GM19351 (cell line): ENCODE data around the gene LHX6.
A peak's percentile ranks its signal among the peaks of the same experiment; 100 is the strongest.

Experiments
- ATAC-seq: cut with Tn5 transposase; IDR thresholded peaks from one replicate; pipeline ENCODE4 v1.9.1; 2021; ENCODE audit warnings: mild to moderate bottlenecking, moderate library complexity; ENCODE audit not compliant: unreplicated experiment

Gene LHX6

DNA sequence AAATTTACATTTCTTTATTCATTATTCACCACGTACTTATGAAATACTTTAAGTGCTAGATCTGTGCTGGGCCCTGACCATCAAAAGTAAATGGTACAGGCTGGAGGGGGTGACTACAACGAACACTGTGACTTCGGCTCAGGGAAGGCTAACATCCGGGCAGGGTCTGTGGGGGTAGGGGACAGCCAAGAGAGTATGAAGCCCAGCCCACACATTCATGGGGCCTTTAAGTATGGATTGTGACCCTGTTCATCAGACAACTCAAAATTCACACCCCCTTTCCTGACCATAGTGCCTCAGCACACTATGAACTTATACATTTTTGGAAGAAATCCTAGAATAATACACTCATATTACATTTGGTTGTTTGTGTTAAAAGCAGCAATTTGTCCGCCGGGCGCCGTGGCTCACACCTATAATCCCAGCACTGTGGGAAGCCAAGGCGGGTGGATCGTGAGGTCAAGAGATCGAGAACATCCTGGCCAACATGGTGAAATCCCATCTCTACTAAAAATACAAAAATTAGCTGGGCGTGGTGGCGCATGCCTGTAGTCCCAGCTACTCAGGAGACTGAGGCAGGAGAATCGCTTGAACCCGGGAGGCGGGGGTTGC, 35.7 kb downstream of the LHX6 start:
- ATAC-seq: no peak

- no peak for ATAC-seq
Measured at GRCh38 chr9:122192261-122192875, 36.4 kb downstream of the LHX6 start.

GRCh38 chr9:122191584-122191983, 37.2 kb downstream of the LHX6 start:
- no peak for ATAC-seq

DNA sequence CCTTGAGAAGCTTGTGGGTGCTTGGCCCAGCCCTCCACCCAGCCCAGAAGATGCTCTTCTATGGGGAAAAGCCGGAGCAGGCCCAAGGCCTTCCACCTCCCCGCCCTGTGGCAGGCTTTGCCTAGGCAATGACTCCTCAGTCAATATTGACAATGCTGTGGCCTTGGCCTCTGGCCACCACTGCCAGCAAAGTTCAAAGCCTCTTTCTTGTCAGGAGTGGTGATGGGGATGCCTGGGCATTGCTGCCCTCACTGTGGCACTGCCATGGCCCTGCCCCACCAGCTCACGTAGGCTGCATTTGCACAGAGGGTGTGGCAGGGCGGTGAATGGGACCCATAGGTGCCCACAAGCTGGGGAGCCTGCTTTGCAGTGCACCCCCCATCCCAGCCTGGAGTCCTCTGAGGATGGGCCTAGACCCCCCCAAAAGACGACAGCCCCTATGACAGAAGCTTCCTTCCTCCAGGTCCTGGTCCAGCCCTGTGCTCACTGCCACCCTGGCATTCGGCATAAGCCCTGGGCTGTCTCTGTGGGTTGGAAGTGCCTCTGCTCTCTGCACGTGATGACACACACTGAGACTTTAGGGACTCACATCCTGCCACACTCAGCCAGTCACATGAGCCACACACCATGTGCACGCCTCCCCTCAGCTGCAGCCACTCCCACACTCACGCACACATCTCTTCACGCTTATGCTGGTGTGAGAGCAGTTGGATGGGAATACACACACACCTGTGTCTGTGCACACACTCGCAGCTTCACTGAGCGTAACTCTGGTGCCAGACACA, 38.0 kb downstream of the LHX6 start:
- no peak for ATAC-seq

DNA sequence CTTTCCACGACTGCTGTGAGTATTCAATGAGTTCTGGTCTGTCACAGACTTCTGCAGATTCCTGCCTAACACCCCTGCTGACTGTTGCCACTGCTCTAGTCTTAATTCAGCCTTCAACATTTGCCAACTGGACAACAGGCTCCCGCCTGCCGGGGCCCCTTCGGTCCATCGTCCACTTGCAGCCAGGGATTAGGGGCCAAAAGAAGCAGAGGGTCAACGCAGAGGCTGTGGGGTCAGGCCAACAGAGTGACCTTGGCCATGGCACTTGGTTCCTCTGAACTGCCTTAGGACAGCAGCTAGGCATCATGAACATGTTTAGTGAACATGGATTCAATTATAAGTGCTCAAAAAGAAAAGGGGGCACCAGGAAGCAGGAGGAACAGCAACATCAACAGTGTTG, 40.4 kb downstream of the LHX6 start:
- ATAC-seq: no peak

GRCh38 chr9:122186777-122187470, 41.8 kb downstream of the LHX6 start:
- no peak for ATAC-seq

DNA sequence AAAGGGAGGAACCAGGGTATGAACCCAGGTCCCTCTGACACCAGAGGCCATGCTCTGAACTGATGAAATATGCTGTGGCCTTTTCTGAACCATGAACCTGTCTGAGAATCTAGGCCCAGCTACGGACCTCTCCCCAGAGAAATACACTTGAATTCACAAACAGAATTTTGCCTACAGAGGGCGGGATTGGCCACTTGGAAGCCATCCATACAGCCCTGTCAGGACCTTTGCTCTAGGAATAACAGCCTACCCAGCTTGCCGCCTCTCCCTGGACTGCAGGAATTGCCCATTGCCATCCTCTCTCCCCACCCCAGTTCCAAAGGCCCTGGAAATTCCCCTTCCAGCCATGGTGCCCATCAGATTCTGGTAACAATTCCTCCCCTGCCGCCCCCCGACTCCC, 42.5 kb downstream of the LHX6 start:
- ATAC-seq: no peak

DNA sequence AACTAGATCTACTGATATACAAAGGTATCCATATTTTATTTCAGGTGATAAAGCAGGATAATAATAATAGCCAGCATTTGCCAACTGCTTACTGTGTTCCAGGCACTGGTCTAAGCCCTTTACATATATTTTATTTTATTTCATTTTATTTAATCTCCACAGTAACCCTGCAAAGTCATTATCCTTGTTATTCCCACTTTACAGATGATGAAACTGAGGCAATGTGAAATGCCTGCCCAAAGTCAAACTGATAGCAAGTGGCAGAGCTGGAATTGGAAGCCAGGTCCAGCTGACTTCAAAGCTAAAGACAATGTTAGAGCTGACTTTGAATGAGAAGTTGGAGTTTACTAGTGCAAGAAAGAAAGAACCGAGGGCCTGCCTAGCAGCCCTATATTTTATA, 44.2 kb downstream of the LHX6 start:
- ATAC-seq: no peak

DNA sequence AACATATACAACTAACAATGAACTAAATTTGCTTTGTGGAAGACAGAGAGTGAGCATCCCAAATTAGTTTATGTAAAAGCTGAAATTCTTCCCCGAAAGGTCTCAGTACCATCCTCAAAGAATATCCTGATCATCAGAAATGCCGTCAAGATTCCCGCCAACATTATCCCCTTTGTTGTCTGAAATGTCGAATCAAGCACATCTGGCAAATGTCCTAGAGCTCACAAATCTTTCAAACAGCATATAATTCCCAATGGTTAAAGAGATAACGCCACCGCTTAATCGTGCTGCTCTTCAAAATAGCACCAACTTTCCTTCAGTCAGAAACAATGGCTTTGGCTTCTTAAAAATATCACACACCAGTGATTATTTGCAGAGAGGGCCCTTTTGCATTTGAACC, 45.3 kb downstream of the LHX6 start:
- no peak for ATAC-seq

DNA sequence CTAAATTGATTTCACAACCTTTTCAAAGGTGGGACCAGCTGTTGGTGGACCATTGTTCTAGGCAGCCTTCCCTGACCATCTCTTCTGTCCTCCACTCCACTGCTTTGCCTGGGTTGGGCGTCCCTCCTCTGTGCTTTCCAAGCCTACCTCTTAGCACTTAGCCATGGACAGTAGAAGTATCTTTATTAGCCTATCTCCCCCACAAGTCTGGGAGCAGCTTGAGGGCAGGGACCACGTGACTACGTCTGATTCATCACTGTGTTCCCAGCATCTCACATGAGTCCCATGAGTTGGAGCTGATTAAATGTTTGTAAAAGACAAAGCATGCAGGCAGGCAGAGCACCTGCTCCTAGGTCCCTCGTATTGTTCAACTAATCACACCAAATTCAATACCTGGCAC, 48.1 kb downstream of the LHX6 start:
- no peak for ATAC-seq

GRCh38 chr9:122179690-122180074, 49.1 kb downstream of the LHX6 start:
- no peak for ATAC-seq

GRCh38 chr9:122179054-122179689, 49.6 kb downstream of the LHX6 start:
- ATAC-seq: no peak

DNA sequence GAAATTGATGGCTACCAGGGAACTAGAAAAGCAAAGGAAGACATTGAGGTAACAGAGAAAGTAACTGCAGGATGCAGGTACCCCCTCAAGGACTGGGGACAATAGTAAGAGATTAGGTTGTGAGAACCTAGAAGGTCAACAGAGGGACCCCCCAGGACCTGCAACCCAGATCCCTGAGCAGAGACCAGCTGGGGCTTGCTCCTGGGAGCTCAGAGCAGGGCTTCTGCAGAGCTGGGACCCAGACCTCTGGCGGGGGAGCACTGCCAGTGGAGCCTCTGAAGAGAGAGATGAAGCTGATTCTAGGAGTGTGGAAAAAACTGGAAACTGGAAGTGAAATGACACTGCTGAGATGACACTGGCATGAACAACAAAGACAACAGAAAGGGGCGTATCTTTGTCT, 51.8 kb downstream of the LHX6 start:
- ATAC-seq: no peak

DNA sequence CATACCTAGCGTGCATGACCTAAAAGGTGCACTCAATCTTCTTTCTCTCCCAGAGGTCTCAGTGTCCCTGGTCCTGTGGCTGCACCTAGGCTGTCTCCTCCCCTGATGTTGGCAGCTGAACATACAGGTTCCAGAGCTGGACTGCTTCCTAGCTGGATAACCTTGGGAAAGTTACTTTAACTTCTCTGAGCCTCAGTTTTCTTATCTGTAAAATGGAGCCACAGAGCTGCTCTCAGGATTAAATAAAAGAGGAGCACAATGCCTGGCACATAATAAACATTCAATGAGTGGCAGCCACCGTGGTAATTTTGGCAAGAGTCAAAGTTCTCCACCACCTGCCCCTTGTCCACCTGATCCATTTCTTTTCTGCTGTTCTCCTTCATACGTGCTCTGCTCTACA, 55.1 kb downstream of the LHX6 start:
- ATAC-seq: no peak

DNA sequence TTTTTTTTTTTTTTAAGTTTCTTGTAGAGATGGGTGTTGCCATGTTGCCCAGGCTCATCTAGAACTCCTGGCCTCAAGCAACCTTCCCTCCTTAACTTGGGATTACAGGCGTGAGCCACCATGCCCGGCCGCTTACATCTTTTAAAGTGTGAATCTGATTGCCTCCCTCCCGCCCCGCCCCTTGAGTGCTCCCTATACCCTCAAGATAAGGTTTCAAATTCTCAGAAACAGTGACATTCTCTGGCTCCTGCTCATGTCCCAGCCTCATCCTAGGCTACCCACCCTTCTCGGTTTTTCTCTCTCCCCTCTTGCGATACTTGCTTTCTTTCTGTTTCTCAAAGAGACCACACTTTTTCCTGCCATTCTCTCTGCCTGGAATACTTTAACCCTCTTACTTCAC, 56.6 kb downstream of the LHX6 start:
- ATAC-seq: no peak

GRCh38 chr9:122168356-122168755, 60.4 kb downstream of the LHX6 start:
- no peak for ATAC-seq

- ATAC-seq: no peak
Measured at GRCh38 chr9:122164286-122164685, 64.5 kb downstream of the LHX6 start.

- no peak for ATAC-seq
Measured at GRCh38 chr9:122162415-122162814, 66.3 kb downstream of the LHX6 start.

- ATAC-seq: no peak
Measured at GRCh38 chr9:122159925-122160246, 68.9 kb downstream of the LHX6 start.

DNA sequence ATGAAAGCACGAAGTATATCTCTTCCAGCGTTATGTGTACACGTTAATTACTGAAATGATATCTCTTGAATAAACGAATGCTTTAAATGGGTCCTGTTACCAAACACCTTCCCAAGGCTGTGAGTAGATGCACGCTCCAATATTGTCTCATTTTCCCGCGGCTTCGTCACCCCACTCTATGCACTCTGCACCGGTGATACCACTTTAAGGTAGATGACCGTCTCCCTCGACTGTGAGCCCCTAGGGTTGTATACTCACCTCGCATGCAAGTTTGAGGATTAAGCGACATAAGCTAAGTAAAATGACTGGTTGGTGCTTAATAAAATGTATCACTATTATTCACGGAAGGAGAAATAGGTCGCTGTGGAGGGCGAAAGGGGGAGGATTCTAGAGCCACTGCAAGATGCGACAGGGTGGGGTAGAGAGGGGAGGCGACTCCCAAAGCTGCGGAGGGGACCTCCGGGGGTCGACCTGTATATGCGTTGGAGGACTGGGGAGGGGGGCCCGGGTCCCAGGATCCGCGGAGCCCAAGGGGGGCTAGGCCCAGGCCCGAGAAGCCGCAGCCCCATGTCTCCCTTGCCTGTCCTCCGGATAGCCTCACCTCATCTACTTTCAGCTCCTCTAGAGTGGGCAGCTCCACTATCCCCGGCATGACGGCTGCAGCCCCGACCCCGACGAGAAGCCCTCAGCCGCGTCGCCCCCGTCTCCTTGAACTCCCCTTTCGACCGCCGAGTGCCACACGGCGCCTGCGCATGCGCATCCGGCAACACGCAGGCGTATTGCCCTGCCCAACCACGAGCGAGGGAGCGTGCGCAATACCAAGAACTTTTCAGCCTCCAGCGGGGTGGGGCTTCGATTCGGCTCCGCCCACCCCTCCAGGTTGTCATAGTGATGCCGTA, 69.5 kb downstream of the LHX6 start, which contains the start of the genes MORN5 and NDUFA8:
MORN5 (plus strand) TSS at position 883 of the 899 bp plus-strand sequence. CDS start 65 bp downstream, outside the sequence.
NDUFA8 (minus strand) TSS at position 754 of the 899 bp plus-strand sequence; CDS start at position 652, 102 bp downstream.
- ATAC-seq: peak; percentile 92
